ENCODE results near the gene PRRG1. TPM values are rescaled to one million over a fixed set of nuclear protein-coding genes. Genes with fewer than 3 reads are reported as not detected.
"Not testable (repeated sequence)": the region's sequence is repeated elsewhere in the genome, so short reads cannot be mapped to it uniquely, and the experiment has no call there.

Gene PRRG1
- total RNA-seq, 1 experiment from 2014 or later: 34.4 TPM

- POLR2A ChIA-PET (ENCODE audit: unreplicated experiment): no interaction called here
- Histone ChIP-seq H3K27ac (no peak overlapping the region), H3K27me3 (ENCODE audit: insufficient read depth, low read depth) (no peaks in the 10 kb centered on the region), H3F3A (ENCODE audit: insufficient read depth, low read depth) (no peaks in the 10 kb centered on the region), H3K4me2 (no peak overlapping the region), H3K4me3 (no peak overlapping the region), H3K9me3 (ENCODE audit: insufficient read depth, low read depth) (no peaks in the 10 kb centered on the region), H3K36me3 (ENCODE audit: low read depth) (no peaks in the 10 kb centered on the region; the same call in 1 of the 2 replicates), H4K20me1 (ENCODE audit: insufficient read depth) (no peaks in the 10 kb centered on the region), H3K4me1 (replicated peaks; ENCODE audit: insufficient read depth) (no peaks in the 10 kb centered on the region), H3K9me2 (ENCODE audit: insufficient read depth) (no peaks in the 10 kb centered on the region), H2AFZ (no peak overlapping the region), H3K79me2 (ENCODE audit: low read depth) (no peaks in the 10 kb centered on the region)
- DNase-seq: no peak
- no TSS peak for BruUV-seq (replicated peaks)
- TF ChIP-seq EZH2 (IDR thresholded peaks at IDR 0.05; ENCODE audit: low read depth): no peak
- TF ChIP-seq, protein P1, sequence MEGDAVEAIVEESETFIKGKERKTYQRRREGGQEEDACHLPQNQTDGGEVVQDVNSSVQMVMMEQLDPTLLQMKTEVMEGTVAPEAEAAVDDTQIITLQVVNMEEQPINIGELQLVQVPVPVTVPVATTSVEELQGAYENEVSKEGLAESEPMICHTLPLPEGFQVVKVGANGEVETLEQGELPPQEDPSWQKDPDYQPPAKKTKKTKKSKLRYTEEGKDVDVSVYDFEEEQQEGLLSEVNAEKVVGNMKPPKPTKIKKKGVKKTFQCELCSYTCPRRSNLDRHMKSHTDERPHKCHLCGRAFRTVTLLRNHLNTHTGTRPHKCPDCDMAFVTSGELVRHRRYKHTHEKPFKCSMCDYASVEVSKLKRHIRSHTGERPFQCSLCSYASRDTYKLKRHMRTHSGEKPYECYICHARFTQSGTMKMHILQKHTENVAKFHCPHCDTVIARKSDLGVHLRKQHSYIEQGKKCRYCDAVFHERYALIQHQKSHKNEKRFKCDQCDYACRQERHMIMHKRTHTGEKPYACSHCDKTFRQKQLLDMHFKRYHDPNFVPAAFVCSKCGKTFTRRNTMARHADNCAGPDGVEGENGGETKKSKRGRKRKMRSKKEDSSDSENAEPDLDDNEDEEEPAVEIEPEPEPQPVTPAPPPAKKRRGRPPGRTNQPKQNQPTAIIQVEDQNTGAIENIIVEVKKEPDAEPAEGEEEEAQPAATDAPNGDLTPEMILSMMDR (conservative IDR thresholded peaks at IDR 0.05): no peak
- CTCF ChIA-PET: no interaction called here
- intact Hi-C loops (cut with micrococcal nuclease; ENCODE audit: unreplicated experiment): no loop called here
Observed at GRCh38 chrX:37472836-37473235, 123.7 kb downstream of the PRRG1 start.

- Histone ChIP-seq H3K9me2 (ENCODE audit: insufficient read depth) (no peaks in the 10 kb centered on the region), H3K36me3 (ENCODE audit: low read depth) (no peaks in the 10 kb centered on the region; the same call in 1 of the 2 replicates), H3K4me1 (replicated peaks; ENCODE audit: insufficient read depth) (no peaks in the 10 kb centered on the region), H4K20me1 (ENCODE audit: insufficient read depth) (no peaks in the 10 kb centered on the region), H3K4me3 (no peak overlapping the region), H3K79me2 (ENCODE audit: low read depth) (no peaks in the 10 kb centered on the region), H3K27me3 (ENCODE audit: insufficient read depth, low read depth) (no peaks in the 10 kb centered on the region), H3K27ac (no peak overlapping the region), H3F3A (ENCODE audit: insufficient read depth, low read depth) (no peaks in the 10 kb centered on the region), H3K9me3 (ENCODE audit: insufficient read depth, low read depth) (no peaks in the 10 kb centered on the region), H2AFZ (no peak overlapping the region), H3K4me2 (no peak overlapping the region)
- ChIA-PET CTCF (no interaction called here), POLR2A (ENCODE audit: unreplicated experiment) (no interaction called here)
- TF ChIP-seq, protein P1 (conservative IDR thresholded peaks at IDR 0.05): no peak
- intact Hi-C loops (cut with micrococcal nuclease; ENCODE audit: unreplicated experiment): no loop called here
- no peak for DNase-seq
- BruUV-seq (replicated peaks): no TSS peak
Observed at GRCh38 chrX:37474478-37474877, 125.3 kb downstream of the PRRG1 start.

DNA sequence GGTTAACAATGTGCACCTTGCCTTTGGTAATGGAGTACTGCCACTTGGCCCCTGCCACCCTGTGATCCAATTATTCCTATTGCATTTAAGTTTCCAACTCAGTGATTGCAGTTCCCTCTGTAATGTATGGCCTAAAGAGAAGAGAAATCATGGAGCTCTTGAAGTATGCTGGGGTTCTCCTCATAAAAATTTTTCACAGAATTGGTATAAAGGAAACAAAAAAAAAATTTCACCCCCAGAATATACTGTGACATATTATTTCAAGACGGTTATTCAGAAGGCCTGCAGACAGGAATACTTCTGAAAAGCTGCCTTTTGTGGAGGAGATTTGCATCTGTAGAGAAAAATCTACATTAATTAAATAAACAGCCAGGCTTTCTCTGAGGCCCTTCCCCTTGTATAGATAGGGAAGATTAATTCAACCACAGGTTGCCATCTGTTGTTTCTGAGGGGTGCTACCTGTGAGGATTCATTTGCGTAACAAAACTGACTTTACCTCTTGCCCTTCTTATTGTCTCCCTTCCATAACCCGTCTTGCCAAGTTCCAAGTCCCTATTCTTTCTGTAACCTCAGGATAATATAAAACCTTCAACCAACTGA lies 127.5 kb downstream of the PRRG1 start:
- H3K36me3 ChIP-seq (ENCODE audit: low read depth): no peaks in the 10 kb centered on the region; the same call in 1 of the 2 replicates
- H3K4me1 ChIP-seq (replicated peaks; ENCODE audit: insufficient read depth): no peaks in the 10 kb centered on the region
- no peak overlapping the region for H3K4me3 ChIP-seq
- H3K9me3 ChIP-seq (ENCODE audit: insufficient read depth, low read depth): no peaks in the 10 kb centered on the region
- H4K20me1 ChIP-seq (ENCODE audit: insufficient read depth): no peaks in the 10 kb centered on the region
- H3K27ac ChIP-seq: no peak overlapping the region
- H3K9me2 ChIP-seq (ENCODE audit: insufficient read depth): no peaks in the 10 kb centered on the region
- intact Hi-C loops (cut with micrococcal nuclease; ENCODE audit: unreplicated experiment): no loop called here
- no peaks in the 10 kb centered on the region for H3K27me3 ChIP-seq (ENCODE audit: insufficient read depth, low read depth)
- no peak for DNase-seq
- TF ChIP-seq EZH2 (IDR thresholded peaks at IDR 0.05; ENCODE audit: low read depth): no peak
- TF ChIP-seq, protein P1 (conservative IDR thresholded peaks at IDR 0.05): no peak
- no peaks in the 10 kb centered on the region for H3F3A ChIP-seq (ENCODE audit: insufficient read depth, low read depth)
- no peak overlapping the region for H2AFZ ChIP-seq
- H3K79me2 ChIP-seq (ENCODE audit: low read depth): no peaks in the 10 kb centered on the region
- POLR2A ChIA-PET (ENCODE audit: unreplicated experiment): no interaction called here
- no peak overlapping the region for H3K4me2 ChIP-seq
- BruUV-seq (replicated peaks): no TSS peak
- CTCF ChIA-PET: no interaction called here

GRCh38 chrX:37484335-37484734 lies 135.2 kb downstream of the PRRG1 start:
- H4K20me1 ChIP-seq (ENCODE audit: insufficient read depth); H3K4me3 ChIP-seq; BruUV-seq (replicated peaks); DNase-seq; H3K9me3 ChIP-seq (ENCODE audit: insufficient read depth, low read depth); CTCF ChIA-PET; H3K79me2 ChIP-seq (ENCODE audit: low read depth); H3K36me3 ChIP-seq (ENCODE audit: low read depth); H2AFZ ChIP-seq; H3K4me1 ChIP-seq (replicated peaks; ENCODE audit: insufficient read depth); H3K27ac ChIP-seq; H3K4me2 ChIP-seq; H3K9me2 ChIP-seq (ENCODE audit: insufficient read depth); H3F3A ChIP-seq (ENCODE audit: insufficient read depth, low read depth); intact Hi-C loops (cut with micrococcal nuclease; ENCODE audit: unreplicated experiment); POLR2A ChIA-PET (ENCODE audit: unreplicated experiment); H3K27me3 ChIP-seq (ENCODE audit: insufficient read depth, low read depth): not testable (repeated sequence)
